Activated CD4-positive, alpha-beta memory T cell treated with anti-CD3 and anti-CD28 coated beads, Interleukin-2, amount 10 ng/mL, durations not matched to agents 7 days and 5 days (primary cell): ENCODE measurements around the gene SLC9A8. TPM values are rescaled to one million over a fixed set of nuclear protein-coding genes. Genes with fewer than 3 reads are reported as not detected.

Experiments used
- CTCF ChIA-PET: fragments of 350-600 bp; sonication (Branson Sonifier 250); formaldehyde crosslinking; loops from one replicate; lab custom pipeline; 2021; ENCODE audit warnings: antibody characterized with exemption, inconsistent platforms; lab: Charles Lee
- POLR2A ChIA-PET: fragments of 350-600 bp; sonication (Branson Sonifier 250); formaldehyde crosslinking; loops from one replicate; lab custom pipeline; 2021; ENCODE audit warnings: antibody characterized with exemption; lab: Charles Lee
- DNase-seq: peaks from one replicate; pipeline ENCODE4 v3.0.0-alpha.2; 2020
- H3K27ac Mint-ChIP-seq: one replicate; pipeline ENCODE4 v1.8.0; 2021; ENCODE audit warnings: mild to moderate bottlenecking, mixed read lengths
- H3K27me3 Mint-ChIP-seq: one replicate; pipeline ENCODE4 v1.8.0; 2021; ENCODE audit warnings: mixed read lengths
- H3K36me3 Mint-ChIP-seq: one replicate; pipeline ENCODE4 v1.8.0; 2021; ENCODE audit warnings: low read depth, mixed read lengths
- H3K4me1 Mint-ChIP-seq: one replicate; pipeline ENCODE4 v1.8.0; 2021; ENCODE audit warnings: mixed read lengths
- H3K4me3 Mint-ChIP-seq: one replicate; pipeline ENCODE4 v1.8.0; 2021; ENCODE audit warnings: mild to moderate bottlenecking, mixed read lengths
- H3K9me3 Mint-ChIP-seq: one replicate; pipeline ENCODE4 v1.8.0; 2021; ENCODE audit warnings: mixed read lengths
- total RNA-seq, 2 experiments: library from RNA; stranded (reverse); gene quantifications; one replicate each; pipeline ENCODE4 v1.2.3, GENCODE V29; 2021

Gene SLC9A8
- total RNA-seq, 2 experiments from 2014 or later = 18.0 to 21.0 TPM

DNA sequence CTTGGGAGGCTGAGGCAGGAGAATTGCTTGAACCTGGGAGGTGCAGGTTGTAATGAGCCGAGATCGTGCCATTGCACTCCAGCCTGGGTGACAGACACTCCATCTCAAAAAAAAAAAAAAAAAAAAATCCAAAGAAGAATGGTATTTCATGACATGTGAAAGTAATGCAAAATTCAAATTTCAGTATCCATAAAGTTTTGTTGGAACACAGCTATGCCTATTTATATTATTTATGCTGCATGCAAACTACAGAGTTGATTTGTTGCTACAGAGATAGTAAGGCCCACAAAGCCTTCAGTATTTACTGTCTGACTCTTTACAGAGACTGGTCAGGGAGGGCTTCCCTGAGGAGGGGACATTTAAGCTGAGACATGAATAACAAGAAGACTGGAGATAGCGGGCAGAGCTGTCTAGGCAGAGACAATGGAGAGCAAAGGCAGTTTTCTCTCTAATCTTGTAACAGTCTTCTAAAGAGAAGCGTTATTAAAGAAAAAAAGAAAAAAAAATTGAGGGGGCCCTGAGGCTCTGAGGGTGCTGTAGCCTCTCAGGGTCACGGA, 2.7 kb upstream of the SLC9A8 start:
- no peak for DNase-seq
- ChIA-PET CTCF (no interaction called here), POLR2A (interaction anchor here (0.6 kb wide), 1 partner anchor 14 kb away, joined by 3 read pairs; no protein-coding TSS in a partner anchor)
- no peak overlapping the region for H3K27ac Mint-ChIP-seq
- no peaks in the 10 kb centered on the region for H3K9me3 Mint-ChIP-seq
- no peak overlapping the region for H3K4me3 Mint-ChIP-seq
- peaks cover 15% of the 10 kb centered on the region for H3K36me3 Mint-ChIP-seq
- H3K27me3 Mint-ChIP-seq = no peaks in the 10 kb centered on the region
- H3K4me1 Mint-ChIP-seq = peaks cover 48% of the 10 kb centered on the region

- Mint-ChIP-seq H3K4me3 (no peak overlapping the region), H3K36me3 (peaks cover 22% of the 10 kb centered on the region), H3K4me1 (peaks cover 46% of the 10 kb centered on the region), H3K9me3 (no peaks in the 10 kb centered on the region), H3K27ac (no peak overlapping the region), H3K27me3 (no peaks in the 10 kb centered on the region)
- CTCF ChIA-PET = no interaction called here
- POLR2A ChIA-PET = interaction anchor here (0.6 to 4.6 kb wide), 4 partner anchors 9 to 215 kb away, joined by 3 to 33 read pairs (median 6); no protein-coding TSS in a partner anchor
- DNase-seq = no peak
Measured at GRCh38 chr20:49810491-49811190, 2.0 kb upstream of the SLC9A8 start.

DNA sequence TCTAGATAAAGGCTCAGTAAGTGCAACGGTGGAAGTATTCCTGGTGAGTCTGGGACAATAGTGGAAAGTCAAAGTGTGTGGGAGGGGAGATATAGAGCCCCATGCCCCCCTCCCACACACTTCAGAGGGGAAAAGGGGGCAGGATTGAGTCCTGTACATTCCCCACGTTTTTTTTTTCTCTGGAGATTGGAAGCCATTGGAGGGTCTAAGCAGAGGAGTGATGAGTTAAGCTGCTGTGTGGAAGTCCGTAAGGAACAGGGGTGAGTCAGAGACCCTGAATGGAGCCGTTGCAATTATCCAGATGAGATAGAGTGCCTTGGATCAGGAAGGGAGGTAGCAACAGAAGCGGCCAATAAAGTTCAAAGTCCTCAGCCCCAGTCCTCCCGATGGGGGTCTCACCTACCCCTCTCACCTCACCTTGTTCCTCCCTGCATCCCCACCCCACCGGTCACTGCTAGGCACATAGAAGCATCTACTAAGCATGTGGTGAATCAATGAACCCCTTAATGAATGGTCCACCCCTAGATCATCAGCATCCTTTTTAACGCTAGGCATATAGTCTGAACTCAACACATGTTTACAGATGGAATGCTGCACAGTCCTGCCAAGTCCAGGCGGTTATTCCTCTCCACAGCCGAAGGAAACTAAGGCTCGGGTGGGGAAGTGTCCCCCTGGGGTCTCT, 662 bp upstream of the SLC9A8 start:
- Mint-ChIP-seq H3K36me3 (peaks cover 32% of the 10 kb centered on the region), H3K27me3 (no peaks in the 10 kb centered on the region), H3K9me3 (no peaks in the 10 kb centered on the region), H3K4me1 (peaks cover 46% of the 10 kb centered on the region), H3K27ac (peak overlapping the region; percentile 93), H3K4me3 (peak overlapping the region; percentile 94)
- ChIA-PET POLR2A (interaction anchor here (0.7 to 4.6 kb wide), 8 partner anchors 10 to 217 kb away, joined by 3 to 33 read pairs (median 8); no protein-coding TSS in a partner anchor), CTCF (interaction anchor here (1.3 kb wide), 1 partner anchor 80 kb away, joined by 4 read pairs; no protein-coding TSS in a partner anchor)
- DNase-seq = no peak

DNA sequence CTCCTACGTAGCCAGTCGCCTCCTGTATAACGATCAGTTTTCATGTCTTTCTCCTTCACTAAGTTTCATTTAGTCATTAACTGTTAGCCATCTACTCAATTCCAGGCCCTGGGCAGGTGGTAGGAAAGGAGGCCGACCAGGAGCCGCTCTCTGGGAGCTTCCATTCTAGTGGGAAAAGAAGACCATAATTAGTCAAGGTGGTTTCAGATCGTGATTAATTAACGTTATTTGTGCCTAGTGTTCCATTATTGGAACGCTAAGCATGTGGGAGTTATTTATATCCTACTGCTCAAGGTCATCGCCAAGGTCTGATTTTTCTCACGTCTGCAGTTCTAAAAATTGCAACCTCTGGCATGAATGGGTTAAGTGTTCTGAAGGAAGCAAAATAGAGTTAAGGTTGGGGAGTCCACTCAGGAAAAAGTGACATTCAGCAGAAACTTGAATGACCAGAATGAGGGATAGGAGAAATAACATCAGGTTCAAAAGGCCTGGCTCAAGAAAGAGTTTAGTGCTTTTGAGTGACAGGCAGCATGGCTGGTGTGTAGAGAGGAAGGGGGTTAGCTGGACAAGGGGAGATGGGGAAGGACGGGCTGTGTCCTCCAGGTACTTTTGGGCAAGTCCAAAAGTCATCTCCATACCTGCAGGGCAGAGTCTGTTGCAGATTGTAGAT, 812 bp downstream of the SLC9A8 start:
- ChIA-PET POLR2A (interaction anchor here (0.6 to 4.6 kb wide), 19 partner anchors 9 to 218 kb away, joined by 3 to 33 read pairs (median 5); partner anchors contain the start of genes B4GALT5 and RNF114), CTCF (interaction anchor here (0.7 to 1.3 kb wide), 9 partner anchors 11 to 205 kb away, joined by 3 to 5 read pairs (median 4); no protein-coding TSS in a partner anchor)
- Mint-ChIP-seq H3K4me3 (peak overlapping the region; percentile 94), H3K27ac (peak overlapping the region; percentile 91), H3K4me1 (peaks cover 49% of the 10 kb centered on the region), H3K9me3 (no peaks in the 10 kb centered on the region), H3K27me3 (no peaks in the 10 kb centered on the region), H3K36me3 (peaks cover 45% of the 10 kb centered on the region)
- DNase-seq = no peak

- peak overlapping the region; percentile 91 for H3K27ac Mint-ChIP-seq
- POLR2A ChIA-PET = interaction anchor here (1.0 to 4.6 kb wide), 9 partner anchors 8 to 219 kb away, joined by 3 to 33 read pairs (median 7); partner anchors contain the start of genes B4GALT5 and RNF114
- H3K36me3 Mint-ChIP-seq = peaks cover 53% of the 10 kb centered on the region
- CTCF ChIA-PET = interaction anchor here (0.8 to 1.3 kb wide), 2 partner anchors 40 to 206 kb away, joined by 3 to 4 read pairs; no protein-coding TSS in a partner anchor
- DNase-seq = no peak
- H3K4me3 Mint-ChIP-seq = peak overlapping the region; percentile 94
- no peaks in the 10 kb centered on the region for H3K27me3 Mint-ChIP-seq
- no peaks in the 10 kb centered on the region for H3K9me3 Mint-ChIP-seq
- peaks cover 53% of the 10 kb centered on the region for H3K4me1 Mint-ChIP-seq
Measured at GRCh38 chr20:49814057-49814694, 1.5 kb downstream of the SLC9A8 start.

DNA sequence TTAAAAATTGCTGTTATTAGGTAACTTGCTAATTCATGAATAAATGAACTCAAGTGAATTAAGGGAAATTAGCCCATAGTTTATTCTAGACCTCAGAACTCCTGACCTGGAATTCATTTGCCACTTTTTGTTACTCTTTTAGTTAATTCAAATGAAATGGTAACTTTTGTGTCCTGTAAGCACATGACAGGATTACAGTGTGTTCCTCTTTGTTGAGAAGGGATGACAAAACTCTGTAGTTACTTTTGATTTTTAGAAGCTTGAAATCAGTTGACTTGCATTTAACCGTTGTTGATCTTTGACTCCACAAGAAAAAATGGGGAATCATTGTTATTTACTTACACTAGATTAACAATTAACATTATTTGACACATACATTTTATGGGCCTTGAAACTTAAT, 6.2 kb downstream of the SLC9A8 start:
- ChIA-PET CTCF (no interaction called here), POLR2A (no interaction called here)
- H3K4me1 Mint-ChIP-seq = peaks cover 70% of the 10 kb centered on the region
- peaks cover 3% of the 10 kb centered on the region for H3K9me3 Mint-ChIP-seq
- H3K27ac Mint-ChIP-seq = no peak overlapping the region
- DNase-seq = no peak
- peaks cover 82% of the 10 kb centered on the region for H3K36me3 Mint-ChIP-seq
- H3K27me3 Mint-ChIP-seq = no peaks in the 10 kb centered on the region
- H3K4me3 Mint-ChIP-seq = no peak overlapping the region

DNA sequence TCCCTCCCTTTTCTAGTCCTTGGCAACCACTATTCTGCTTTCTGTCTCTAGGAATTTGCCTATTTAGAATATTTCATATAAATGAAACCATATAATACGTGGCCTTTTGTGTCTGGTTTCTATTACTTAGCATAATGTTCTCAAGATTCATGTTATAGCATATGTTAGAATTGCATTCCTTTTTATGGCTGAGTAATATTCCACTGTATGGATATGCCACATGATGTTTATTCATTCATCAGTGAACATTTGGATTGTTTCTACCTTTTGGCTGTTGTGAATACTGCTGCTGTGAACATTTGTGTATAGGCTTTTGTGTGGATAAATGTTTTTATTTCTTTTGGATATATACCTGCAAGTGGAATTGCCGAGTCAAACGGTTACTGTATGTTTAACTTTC, 7.1 kb downstream of the SLC9A8 start:
- peaks cover 3% of the 10 kb centered on the region for H3K9me3 Mint-ChIP-seq
- no peak overlapping the region for H3K4me3 Mint-ChIP-seq
- CTCF ChIA-PET = interaction anchor here (0.8 kb wide), 1 partner anchor 211 kb away, joined by 3 read pairs; no protein-coding TSS in a partner anchor
- H3K4me1 Mint-ChIP-seq = peaks cover 66% of the 10 kb centered on the region
- H3K27me3 Mint-ChIP-seq = no peaks in the 10 kb centered on the region
- no peak for DNase-seq
- peaks cover 83% of the 10 kb centered on the region for H3K36me3 Mint-ChIP-seq
- no peak overlapping the region for H3K27ac Mint-ChIP-seq
- POLR2A ChIA-PET = no interaction called here

DNA sequence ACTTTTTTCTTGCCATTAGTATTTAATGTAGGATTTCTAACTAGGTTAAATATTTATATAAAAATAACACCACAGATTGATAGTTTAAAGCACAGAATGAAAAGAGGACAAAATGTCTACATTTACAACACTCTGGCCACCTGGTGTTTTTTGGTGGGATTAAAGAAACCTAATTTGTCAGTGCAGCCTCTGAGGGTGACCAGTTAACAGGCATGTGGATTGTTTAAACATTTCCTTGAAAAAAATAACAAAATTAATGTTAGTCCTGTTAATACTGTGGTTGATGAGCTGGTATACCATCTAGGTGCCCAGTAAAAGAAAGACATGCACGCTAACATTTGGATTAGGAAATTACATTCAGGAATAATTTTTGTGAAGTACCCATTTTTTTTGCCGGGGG, 8.8 kb downstream of the SLC9A8 start:
- Mint-ChIP-seq H3K27me3 (no peaks in the 10 kb centered on the region), H3K27ac (no peak overlapping the region), H3K36me3 (peaks cover 80% of the 10 kb centered on the region), H3K4me3 (no peak overlapping the region), H3K4me1 (peaks cover 55% of the 10 kb centered on the region), H3K9me3 (peaks cover 3% of the 10 kb centered on the region)
- ChIA-PET CTCF (no interaction called here), POLR2A (interaction anchor here (0.9 to 4.4 kb wide), 3 partner anchors 9 to 152 kb away, joined by 3 to 18 read pairs (median 4); partner anchors contain the start of gene SLC9A8)
- no peak for DNase-seq

DNA sequence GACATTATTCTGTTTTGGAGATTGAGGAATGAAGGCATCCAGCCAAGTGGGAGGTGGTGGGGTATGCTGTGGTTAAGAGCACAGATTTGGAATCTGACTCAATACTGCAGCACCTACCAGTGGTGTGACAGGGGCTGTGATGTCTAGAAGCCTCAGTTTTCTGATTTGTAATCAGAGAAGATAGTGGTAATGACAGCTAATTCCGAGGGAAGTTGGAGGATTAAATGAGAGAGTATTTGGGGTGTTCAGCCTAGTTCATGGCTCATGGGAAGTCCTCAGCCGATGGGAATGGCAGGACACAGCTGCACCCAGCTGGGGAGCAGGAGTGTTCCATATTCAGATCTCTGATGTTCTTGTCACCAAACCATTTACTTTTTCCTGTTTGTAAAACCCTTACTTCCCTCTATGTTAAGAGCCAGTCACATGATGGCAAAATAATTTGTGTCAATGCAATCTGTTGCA, 9.3 kb downstream of the SLC9A8 start:
- POLR2A ChIA-PET = interaction anchor here (0.9 to 4.4 kb wide), 2 partner anchors 9 to 20 kb away, joined by 3 to 18 read pairs; partner anchors contain the start of gene SLC9A8
- Mint-ChIP-seq H3K4me3 (no peak overlapping the region), H3K9me3 (peaks cover 3% of the 10 kb centered on the region), H3K27me3 (no peaks in the 10 kb centered on the region), H3K36me3 (peaks cover 78% of the 10 kb centered on the region), H3K27ac (no peak overlapping the region), H3K4me1 (peaks cover 53% of the 10 kb centered on the region)
- no peak for DNase-seq
- CTCF ChIA-PET = interaction anchor here (0.6 to 1.6 kb wide), 3 partner anchors 23 to 213 kb away, joined by 3 to 4 read pairs (median 3); no protein-coding TSS in a partner anchor

GRCh38 chr20:49823152-49823847, 10.7 kb downstream of the SLC9A8 start:
- Mint-ChIP-seq H3K27ac (peak overlapping the region; percentile 71), H3K27me3 (no peaks in the 10 kb centered on the region), H3K4me3 (no peak overlapping the region), H3K9me3 (peaks cover 3% of the 10 kb centered on the region), H3K36me3 (peaks cover 71% of the 10 kb centered on the region), H3K4me1 (peaks cover 46% of the 10 kb centered on the region)
- no peak for DNase-seq
- ChIA-PET POLR2A (interaction anchor here (0.7 to 4.4 kb wide), 3 partner anchors 11 to 30 kb away, joined by 3 to 18 read pairs (median 3); partner anchors contain the start of gene SLC9A8), CTCF (interaction anchor here (1.5 to 1.6 kb wide), 2 partner anchors 23 to 215 kb away, joined by 4 to 7 read pairs; no protein-coding TSS in a partner anchor)

DNA sequence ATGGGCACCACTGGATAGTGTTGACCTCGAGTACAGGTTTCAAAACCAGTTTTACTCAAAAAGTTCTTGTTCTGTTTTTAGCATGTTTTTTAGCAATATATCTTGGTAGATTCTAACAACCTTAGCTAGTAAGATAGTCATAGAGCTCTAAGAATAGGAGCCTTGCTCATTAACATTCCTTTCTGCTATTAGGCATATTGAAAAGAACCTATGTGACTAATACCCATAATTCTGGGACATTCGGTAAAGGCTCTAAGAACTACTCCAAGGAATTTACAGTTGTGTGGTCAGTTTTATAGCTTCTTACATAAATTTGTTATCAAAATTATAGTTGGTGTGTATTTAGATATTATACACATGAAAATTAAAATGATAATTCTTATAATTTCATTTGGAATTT, 11.6 kb downstream of the SLC9A8 start:
- H3K4me1 Mint-ChIP-seq = peaks cover 42% of the 10 kb centered on the region
- H3K27me3 Mint-ChIP-seq = no peaks in the 10 kb centered on the region
- POLR2A ChIA-PET = interaction anchor here (0.7 to 4.4 kb wide), 4 partner anchors 12 to 155 kb away, joined by 3 to 18 read pairs (median 4); partner anchors contain the start of gene SLC9A8
- CTCF ChIA-PET = interaction anchor here (0.9 to 1.5 kb wide), 2 partner anchors 22 to 283 kb away, joined by 3 to 7 read pairs; no protein-coding TSS in a partner anchor
- no peak overlapping the region for H3K4me3 Mint-ChIP-seq
- no peak overlapping the region for H3K27ac Mint-ChIP-seq
- peaks cover 65% of the 10 kb centered on the region for H3K36me3 Mint-ChIP-seq
- H3K9me3 Mint-ChIP-seq = peaks cover 3% of the 10 kb centered on the region
- DNase-seq = no peak
